K562 (cell line): Measurements from ENCODE around the gene IP6K3. TPM values are rescaled to one million over a fixed set of nuclear protein-coding genes. Genes with fewer than 3 reads are reported as not detected.
A peak's percentile ranks its signal among the peaks of the same experiment; 100 is the strongest.

Experiments
- ATAC-seq: fragments of 200-7000 bp; cut with Tn5 transposase; 3 replicates; pipeline ENCODE4 v1.9.1; 2020; ENCODE audit warnings: moderate library complexity
- BruUV-seq: library from RNA; stranded (reverse); fragments of 400-500 nt; replicated peaks from 2 replicates; lab custom pipeline; 2021; lab: Mats Ljungman, UMichigan
- CTCF ChIA-PET: fragments of 300-600 bp; formaldehyde crosslinking; extraction: SDS; loops from one replicate; lab custom pipeline; 2021; ENCODE audit warnings: low intra/inter-chr PET ratio; lab: Yijun Ruan, JAX
- POLR2A ChIA-PET: fragments of 300-600, 350-650 bp; sonication (Branson Sonifier 250); formaldehyde crosslinking; extraction: SDS; loops from one replicate; lab custom pipeline; 2021; ENCODE audit warnings: antibody characterized with exemption, inconsistent platforms; lab: Yijun Ruan, JAX
- DNase-seq, 4 experiments: peaks; one replicate each; pipeline versions ENCODE4 v3.0.0 to v3.0.0-alpha.2; 2011 to 2018; ENCODE audit warnings: low spot score in 3 of 4, mixed read lengths in 3 of 4; ENCODE audit errors: extremely low read depth in 1 of 4
- FAIRE-seq: peaks from 2 replicates; lab custom pipeline; 2011; peaks lifted over from hg19 to GRCh38; lab: Jason Lieb, UNC
- H2AFZ ChIP-seq: 2 replicates; pipeline ENCODE4 v1.6.0; 2011; ENCODE audit warnings: low read depth, low read length, control low read depth, inconsistent platforms
- H3K27ac ChIP-seq: fragments of 200-600 bp; 3 replicates; pipeline ENCODE4 v1.8.0; 2011; ENCODE audit warnings: low read depth, mild to moderate bottlenecking, control low read depth, inconsistent platforms, low read length, moderate library complexity, mixed read lengths; ENCODE audit errors: extremely low read depth
- H3K27me3 ChIP-seq, 2 experiments: fragments of 300-600 bp in 1 of 2; 2 replicates in 1 of 2; 3 replicates in 1 of 2; pipeline versions ENCODE4 v1.6.0 to v1.8.0; 2011; ENCODE audit warnings: inconsistent platforms in 2 of 2, low read length in 2 of 2, mild to moderate bottlenecking in 1 of 2, mixed read lengths in 1 of 2, moderate library complexity in 1 of 2; ENCODE audit not compliant: control insufficient read depth in 2 of 2, insufficient read depth in 2 of 2
- H3K36me3 ChIP-seq: fragments of 300-600 bp; 3 replicates; pipeline ENCODE4 v1.8.0; 2011; ENCODE audit warnings: mild to moderate bottlenecking, low read length, inconsistent platforms; ENCODE audit not compliant: control insufficient read depth, insufficient read depth
- H3K4me1 ChIP-seq, 2 experiments: fragments of 200-600 bp in 1 of 2; replicated peaks in 1 of 2; 2 replicates in 1 of 2; 3 replicates in 1 of 2; pipeline versions ENCODE4 v1.5.1 to v1.8.0; 2011; ENCODE audit warnings: inconsistent platforms in 2 of 2, low read length in 2 of 2, mild to moderate bottlenecking in 1 of 2, mixed read lengths in 1 of 2, moderate library complexity in 1 of 2; ENCODE audit not compliant: control insufficient read depth in 2 of 2, insufficient read depth in 2 of 2
- H3K4me2 ChIP-seq: 2 replicates; pipeline ENCODE4 v1.6.1; 2011; ENCODE audit warnings: low read length, control low read depth, inconsistent platforms, mixed read lengths; ENCODE audit not compliant: insufficient read depth
- H3K4me3 ChIP-seq: fragments of 200-600 bp; sonication (generic), shearing (Covaris generic); 2 replicates; pipeline ENCODE4 v1.5.1; 2016; ENCODE audit warnings: control low read depth, inconsistent platforms
- H3K79me2 ChIP-seq: fragments of 200-600 bp; 3 replicates; pipeline ENCODE4 v1.8.0; 2011; ENCODE audit warnings: low read length, inconsistent platforms; ENCODE audit not compliant: control insufficient read depth, insufficient read depth
- H3K9ac ChIP-seq, 2 experiments: 2 replicates each; pipeline versions ENCODE4 v1.6.0 to v1.6.1; 2011; ENCODE audit warnings: low read depth in 2 of 2, low read length in 2 of 2, control low read depth in 1 of 2, inconsistent platforms in 1 of 2, mild to moderate bottlenecking in 1 of 2, mixed read lengths in 1 of 2; ENCODE audit not compliant: insufficient read depth in 1 of 2
- H3K9me1 ChIP-seq: one replicate; pipeline ENCODE4 v1.6.0; 2011; ENCODE audit warnings: inconsistent platforms, mild to moderate bottlenecking, low read length, moderate library complexity; ENCODE audit not compliant: control insufficient read depth, insufficient read depth
- H3K9me3 ChIP-seq: replicated peaks from 2 replicates; pipeline ENCODE4 v1.5.1; 2011; ENCODE audit warnings: low read depth, low read length, inconsistent platforms; ENCODE audit not compliant: control insufficient read depth, insufficient read depth
- H4K20me1 ChIP-seq: replicated peaks from 2 replicates; pipeline ENCODE4 v1.6.1; 2011; ENCODE audit warnings: low read length, inconsistent platforms, mixed read lengths; ENCODE audit not compliant: control insufficient read depth, insufficient read depth
- BCOR ChIP-seq: fragments of 450-650 bp; IDR thresholded peaks from 2 replicates; pipeline ENCODE4 v1.6.1; 2016
- CHD2 ChIP-seq: IDR thresholded peaks from 2 replicates; pipeline ENCODE4 v1.6.1; 2011; ENCODE audit warnings: low read depth, low read length
- E2F3 ChIP-seq: fragments of 250-450 bp; sonication (Bioruptor Pico); IDR thresholded peaks from 2 replicates; pipeline ENCODE4 v1.4.0; 2020; ENCODE audit warnings: mild to moderate bottlenecking
- FIP1L1 ChIP-seq: fragments of 200-400 bp; formaldehyde crosslinking; IDR thresholded peaks from 2 replicates; pipeline ENCODE4 v1.6.1; 2018; ENCODE audit warnings: mild to moderate bottlenecking, low read depth, low read length; ENCODE audit not compliant: poor library complexity, severe bottlenecking
- ZEB2 ChIP-seq: fragments of 450-650 bp; IDR thresholded peaks from 2 replicates; pipeline ENCODE4 v1.6.1; 2016
- ZNF584 ChIP-seq: fragments of 200-800 bp; sonication (Bioruptor generic); IDR thresholded peaks from 2 replicates; pipeline ENCODE4 v1.6.1; 2016; ENCODE audit warnings: low read depth, mild to moderate bottlenecking, missing genetic modification characterization, missing compliant biosample characterization
- ZNF644 ChIP-seq: fragments of 200-800 bp; sonication (Bioruptor generic); IDR thresholded peaks from 2 replicates; pipeline ENCODE4 v1.6.1; 2016; ENCODE audit warnings: low read depth, missing genetic modification characterization, missing compliant biosample characterization
- WGBS: fragments of 100-300 bp; shearing (Covaris generic); methylation state at CpG from one replicate; pipeline ENCODE4 v1.1.6; 2016; ENCODE audit warnings: low coverage, mixed read lengths; ENCODE audit not compliant: insufficient coverage; ENCODE audit errors: missing lambda C conversion rate; 5-methylcytosine and 5-hydroxymethylcytosine counted together
- in situ Hi-C: fragments of 300-500 bp; cut with MboI; formaldehyde crosslinking; loops from 4 replicates; pipeline ENCODE4 v1.15.0; 2018; ENCODE audit warnings: inconsistent platforms, mixed read lengths
- intact Hi-C: fragments of 100-400 bp; cut with micrococcal nuclease; formaldehyde crosslinking; loops from 2 replicates; pipeline ENCODE4 v1.14.2; 2022
- polyA plus RNA-seq, 8 experiments: library from polyadenylated mRNA; depleted of rRNA in 4 of 8; stranded (reverse) in 5 of 8; unstranded in 3 of 8; fragments of >200 nt; fragmentation: Nextera tagmentation in 2 of 8; fragmentation: Illumina TruSeq in 1 of 8; extraction: Ambion mirVana in 2 of 8; extraction: Trizol in 1 of 8; gene quantifications; 2 replicates each; pipeline versions ENCODE4 v1.2.1 to v1.2.3, GENCODE V29; 2011 to 2014; ENCODE audit warnings: inconsistent platforms in 1 of 8, missing spikeins in 1 of 8
- total RNA-seq, 7 experiments: library from RNA; depleted of rRNA in 6 of 7; stranded (reverse); fragments of >200 nt in 6 of 7; fragmentation: Illumina TruSeq in 2 of 7; extraction: Trizol in 2 of 7; gene quantifications; 2 replicates each; pipeline versions ENCODE4 v1.2.1 to v1.2.3, GENCODE V29; 2011 to 2021; ENCODE audit warnings: low replicate concordance in 1 of 7
- TF ChIP-seq, protein P1 (sequence below): sonication (generic); formaldehyde crosslinking; IDR thresholded peaks from 2 replicates; pipeline ENCODE4 v1.8.1; 2023; ENCODE audit warnings: missing genetic modification reagents, mild to moderate bottlenecking, borderline replicate concordance

The IP6K3 gene
- total and polyA plus RNA-seq, 9 of the 15 experiments (the other 6 are each of a cell fraction or from before 2014, with no cell fraction given) = not detected

DNA sequence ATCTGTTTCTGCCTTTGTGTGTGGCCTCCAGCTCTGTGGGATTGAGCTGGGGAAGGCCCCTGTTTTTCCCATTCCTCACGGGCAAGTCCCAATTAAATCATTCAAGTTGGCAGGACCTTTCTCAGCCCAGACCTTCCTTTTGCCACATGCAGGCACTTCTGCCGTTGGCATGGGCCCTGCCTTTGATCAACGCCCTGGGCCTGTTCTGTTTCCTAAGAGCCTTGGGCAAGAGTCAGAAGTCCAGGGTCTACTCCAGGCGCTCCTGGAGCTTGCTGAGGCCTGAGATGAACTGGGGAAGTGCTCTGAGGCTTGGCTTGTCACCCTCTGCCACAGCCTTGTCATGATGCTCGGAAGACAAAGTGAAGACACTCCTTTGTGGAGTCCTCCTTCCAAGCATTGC, 7.1 kb downstream of the IP6K3 start:
- no peak for DNase-seq
- Histone ChIP-seq H3K9me3 (no peaks in the 10 kb centered on the region), H2AFZ (no peak overlapping the region), H4K20me1 (peaks cover 5% of the 10 kb centered on the region), H3K4me1 (peaks cover 8 to 9% of the 10 kb centered on the region in 2 experiments; a peak in 2 of 5 replicates), H3K27ac (no peak overlapping the region), H3K4me2 (no peak overlapping the region), H3K9me1 (peaks cover 2% of the 10 kb centered on the region), H3K4me3 (no peak overlapping the region)
- BruUV-seq = no TSS peak
- ATAC-seq = peak; percentile 16; the same call in 2 of the 3 replicates
- CTCF ChIA-PET = no interaction called here
- POLR2A ChIA-PET = no interaction called here
- 20% methylated on average over 5 of the region's 5 CpGs for WGBS
- FAIRE-seq = no peak
- TF ChIP-seq CHD2 (no peak), ZNF644 (tag) (no peak), ZNF584 (no peak), ZEB2 (no peak), FIP1L1 (no peak), BCOR (no peak), E2F3 (CRISPR knock-in tag) (no peak)
- TF ChIP-seq, protein P1, sequence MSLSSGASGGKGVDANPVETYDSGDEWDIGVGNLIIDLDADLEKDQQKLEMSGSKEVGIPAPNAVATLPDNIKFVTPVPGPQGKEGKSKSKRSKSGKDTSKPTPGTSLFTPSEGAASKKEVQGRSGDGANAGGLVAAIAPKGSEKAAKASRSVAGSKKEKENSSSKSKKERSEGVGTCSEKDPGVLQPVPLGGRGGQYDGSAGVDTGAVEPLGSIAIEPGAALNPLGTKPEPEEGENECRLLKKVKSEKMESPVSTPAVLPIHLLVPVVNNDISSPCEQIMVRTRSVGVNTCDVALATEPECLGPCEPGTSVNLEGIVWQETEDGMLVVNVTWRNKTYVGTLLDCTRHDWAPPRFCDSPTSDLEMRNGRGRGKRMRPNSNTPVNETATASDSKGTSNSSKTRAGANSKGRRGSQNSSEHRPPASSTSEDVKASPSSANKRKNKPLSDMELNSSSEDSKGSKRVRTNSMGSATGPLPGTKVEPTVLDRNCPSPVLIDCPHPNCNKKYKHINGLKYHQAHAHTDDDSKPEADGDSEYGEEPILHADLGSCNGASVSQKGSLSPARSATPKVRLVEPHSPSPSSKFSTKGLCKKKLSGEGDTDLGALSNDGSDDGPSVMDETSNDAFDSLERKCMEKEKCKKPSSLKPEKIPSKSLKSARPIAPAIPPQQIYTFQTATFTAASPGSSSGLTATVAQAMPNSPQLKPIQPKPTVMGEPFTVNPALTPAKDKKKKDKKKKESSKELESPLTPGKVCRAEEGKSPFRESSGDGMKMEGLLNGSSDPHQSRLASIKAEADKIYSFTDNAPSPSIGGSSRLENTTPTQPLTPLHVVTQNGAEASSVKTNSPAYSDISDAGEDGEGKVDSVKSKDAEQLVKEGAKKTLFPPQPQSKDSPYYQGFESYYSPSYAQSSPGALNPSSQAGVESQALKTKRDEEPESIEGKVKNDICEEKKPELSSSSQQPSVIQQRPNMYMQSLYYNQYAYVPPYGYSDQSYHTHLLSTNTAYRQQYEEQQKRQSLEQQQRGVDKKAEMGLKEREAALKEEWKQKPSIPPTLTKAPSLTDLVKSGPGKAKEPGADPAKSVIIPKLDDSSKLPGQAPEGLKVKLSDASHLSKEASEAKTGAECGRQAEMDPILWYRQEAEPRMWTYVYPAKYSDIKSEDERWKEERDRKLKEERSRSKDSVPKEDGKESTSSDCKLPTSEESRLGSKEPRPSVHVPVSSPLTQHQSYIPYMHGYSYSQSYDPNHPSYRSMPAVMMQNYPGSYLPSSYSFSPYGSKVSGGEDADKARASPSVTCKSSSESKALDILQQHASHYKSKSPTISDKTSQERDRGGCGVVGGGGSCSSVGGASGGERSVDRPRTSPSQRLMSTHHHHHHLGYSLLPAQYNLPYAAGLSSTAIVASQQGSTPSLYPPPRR (CRISPR knock-in tag) = no peak
- TF ChIP-seq, all 486 proteins: peak for 0
- Histone ChIP-seq H3K36me3 (no peaks in the 10 kb centered on the region), H3K79me2 (no peaks in the 10 kb centered on the region), H3K9ac (no peak overlapping the region), H3K27me3 (peaks cover 25 to 64% of the 10 kb centered on the region in 2 experiments; a peak in 4 of 5 replicates)
- in situ Hi-C loops = no loop called here
- intact Hi-C loops = no loop called here
